ENCODE measurements around the gene SULT1C4.

- TF ChIP-seq MAX (IDR thresholded peaks at IDR 0.05; ENCODE audit: low read depth, low read length), result no peak
- no peak for TF ChIP-seq CTCF (IDR thresholded peaks at IDR 0.05; ENCODE audit: low read depth, low read length)
- TF ChIP-seq POLR2A (IDR thresholded peaks at IDR 0.05; ENCODE audit: extremely low read depth, insufficient read length), result no peak
- TF ChIP-seq MYC (IDR thresholded peaks at IDR 0.05; ENCODE audit: low read depth, low read length), result no peak
These were observed 35.9 kb downstream of the SULT1C4 start for GRCh38 chr2:108413711-108414095.
